GM23338 (cell line): ENCODE results near the gene HKDC1. TPM values are rescaled to one million over a fixed set of nuclear protein-coding genes. Genes with fewer than 3 reads are reported as not detected.

ENCODE experiments used
- ATAC-seq: fragments of 200-7000 bp; cut with Tn5 transposase; 3 replicates; pipeline ENCODE4 v1.9.1; 2020
- DNase-seq: peaks from one replicate; pipeline ENCODE4 v3.0.0-alpha.2; 2015; ENCODE audit warnings: low spot score
- H2AFZ ChIP-seq: fragments of 200-600 bp; sonication (generic); 2 replicates; pipeline ENCODE4 v1.8.0; 2016; ENCODE audit warnings: antibody characterized with exemption, mild to moderate bottlenecking, moderate library complexity
- H3F3A ChIP-seq: fragments of 200-600 bp; sonication (generic); replicated peaks from 2 replicates; pipeline ENCODE4 v1.8.0; 2017; ENCODE audit warnings: antibody characterized with exemption, mixed run types, low read depth
- H3K27ac ChIP-seq: fragments of 200-600 bp; sonication (generic); 2 replicates; pipeline ENCODE4 v1.6.1; 2016; ENCODE audit warnings: low read depth
- H3K27me3 ChIP-seq: fragments of 200-600 bp; sonication (generic); 2 replicates; pipeline ENCODE4 v1.8.0; 2016; ENCODE audit warnings: mild to moderate bottlenecking, mixed run types, moderate library complexity; ENCODE audit not compliant: insufficient read depth
- H3K36me3 ChIP-seq: fragments of 200-600 bp; sonication (generic); 2 replicates; pipeline ENCODE4 v1.8.0; 2016; ENCODE audit warnings: mild to moderate bottlenecking; ENCODE audit not compliant: insufficient read depth
- H3K4me1 ChIP-seq: fragments of 200-600 bp; sonication (generic); 2 replicates; pipeline ENCODE4 v1.8.0; 2016; ENCODE audit warnings: mild to moderate bottlenecking, moderate library complexity; ENCODE audit not compliant: insufficient read depth
- H3K4me2 ChIP-seq: fragments of 200-600 bp; sonication (generic); 2 replicates; pipeline ENCODE4 v1.7.1; 2017; ENCODE audit warnings: mixed run types
- H3K4me3 ChIP-seq: fragments of 200-600 bp; sonication (generic); 2 replicates; pipeline ENCODE4 v1.6.1; 2016; ENCODE audit warnings: mixed run types
- H3K79me2 ChIP-seq: fragments of 200-600 bp; sonication (generic); replicated peaks from 2 replicates; pipeline ENCODE4 v1.8.0; 2017; ENCODE audit warnings: mild to moderate bottlenecking; ENCODE audit not compliant: insufficient read depth
- H3K9me2 ChIP-seq: fragments of 200-600 bp; sonication (generic); 2 replicates; pipeline ENCODE4 v1.8.0; 2017; ENCODE audit not compliant: insufficient read depth
- H4K20me1 ChIP-seq: fragments of 200-600 bp; sonication (generic); replicated peaks from 2 replicates; pipeline ENCODE4 v1.8.0; 2017; ENCODE audit warnings: mild to moderate bottlenecking; ENCODE audit not compliant: insufficient read depth
- H3K27ac Mint-ChIP-seq: 2 replicates; pipeline ENCODE4 v1.8.0; 2020; ENCODE audit warnings: inconsistent platforms, mild to moderate bottlenecking, moderate library complexity, mixed read lengths
- H3K27me3 Mint-ChIP-seq: 3 replicates; pipeline ENCODE4 v1.8.0; 2022; ENCODE audit warnings: low read depth, mild to moderate bottlenecking, moderate library complexity, mixed read lengths, inconsistent platforms; ENCODE audit not compliant: insufficient read depth, poor library complexity
- H3K36me3 Mint-ChIP-seq: 3 replicates; pipeline ENCODE4 v1.8.0; 2021; ENCODE audit warnings: low read depth, mild to moderate bottlenecking, inconsistent platforms, moderate library complexity, mixed read lengths
- H3K4me1 Mint-ChIP-seq: 3 replicates; pipeline ENCODE4 v1.8.0; 2020; ENCODE audit warnings: mild to moderate bottlenecking, inconsistent platforms, mixed read lengths
- H3K4me3 Mint-ChIP-seq: 3 replicates; pipeline ENCODE4 v1.8.0; 2021; ENCODE audit warnings: moderate library complexity, mild to moderate bottlenecking, inconsistent platforms, mixed read lengths
- H3K9me3 Mint-ChIP-seq: 3 replicates; pipeline ENCODE4 v1.8.0; 2020; ENCODE audit warnings: moderate library complexity, mild to moderate bottlenecking, inconsistent platforms, mixed read lengths
- CREB1 ChIP-seq: fragments of 250-450 bp; sonication (Bioruptor Pico); IDR thresholded peaks from 2 replicates; pipeline ENCODE4 v1.5.0; 2020; ENCODE audit warnings: low read depth, mild to moderate bottlenecking, moderate library complexity
- CTCF ChIP-seq, 2 experiments: fragments of 200-600 bp in 1 of 2; sonication (generic) in 1 of 2; conservative IDR thresholded peaks; 2 replicates each; pipeline versions ENCODE4 v1.5.1 to v1.6.1; 2016 to 2017; ENCODE audit warnings: antibody characterized with exemption in 2 of 2, low read depth in 2 of 2, mild to moderate bottlenecking in 2 of 2, moderate library complexity in 1 of 2
- EZH2 ChIP-seq: fragments of 200-600 bp; sonication (generic); IDR thresholded peaks from one replicate; pipeline ENCODE4 v1.8.0; 2017; ENCODE audit warnings: antibody characterized with exemption, mild to moderate bottlenecking, low read depth; ENCODE audit not compliant: unreplicated experiment
- NANOG ChIP-seq: IDR thresholded peaks from 2 replicates; pipeline ENCODE4 v1.6.1; 2016; ENCODE audit warnings: antibody characterized with exemption, borderline replicate concordance
- STAT1 ChIP-seq: IDR thresholded peaks from one replicate; pipeline ENCODE4 v1.6.1; 2016; ENCODE audit warnings: antibody characterized with exemption; ENCODE audit not compliant: unreplicated experiment
- ZNF114 ChIP-seq: fragments of 250-450 bp; sonication (Bioruptor Pico); IDR thresholded peaks from 2 replicates; pipeline ENCODE4 v1.5.0; 2020; ENCODE audit warnings: mild to moderate bottlenecking, moderate library complexity
- ZNF331 ChIP-seq: fragments of 250-450 bp; sonication (Bioruptor Pico); IDR thresholded peaks from 2 replicates; pipeline ENCODE4 v1.5.0; 2020; ENCODE audit warnings: low read depth, mild to moderate bottlenecking, moderate library complexity
- ZNF462 ChIP-seq: fragments of 250-450 bp; sonication (Bioruptor Pico); IDR thresholded peaks from 2 replicates; pipeline ENCODE4 v1.5.0; 2020; ENCODE audit warnings: mild to moderate bottlenecking, moderate library complexity
- polyA plus RNA-seq: library from polyadenylated mRNA; unstranded; fragments of >200 nt; fragmentation: Nextera tagmentation; extraction: Ambion mirVana; gene quantifications from 2 replicates; pipeline ENCODE4 v1.2.1, GENCODE V29; 2016
- total RNA-seq: library from RNA; depleted of rRNA; stranded (reverse); fragments of >200 nt; shearing (Covaris generic); gene quantifications from 2 replicates; pipeline ENCODE4 v1.2.3, GENCODE V29; 2014
- TF ChIP-seq, protein P1 (sequence below): IDR thresholded peaks from 2 replicates; pipeline ENCODE4 v1.6.1; 2016; ENCODE audit warnings: antibody characterized with exemption

HKDC1 gene
- total and polyA plus RNA-seq, 2 experiments from 2014 or later: 0.03 TPM; not detected in 1

DNA sequence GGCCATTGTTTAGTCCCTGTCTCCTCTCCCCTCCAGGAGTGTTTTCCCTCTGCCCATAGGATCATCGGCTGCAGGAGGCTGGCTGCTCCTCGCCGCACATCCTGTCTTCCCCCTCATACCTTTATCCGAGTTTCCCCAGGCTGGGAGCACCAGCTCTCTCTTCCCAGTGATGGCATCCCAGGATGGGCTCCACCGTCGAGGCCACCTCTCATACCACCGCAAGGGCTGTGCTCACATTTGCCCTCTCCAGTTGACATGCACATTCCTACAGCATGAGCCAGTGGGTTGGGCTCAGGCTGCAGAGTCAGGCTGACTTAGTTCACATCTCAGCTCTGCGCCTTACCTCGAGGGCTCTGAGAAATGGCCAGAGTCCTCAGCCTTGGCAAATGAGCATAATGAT is 12.1 kb downstream of the HKDC1 start:
- H3K9me2 ChIP-seq: no peaks in the 10 kb centered on the region
- no peaks in the 10 kb centered on the region for H3K27me3 ChIP-seq
- Mint-ChIP-seq H3K4me3 (no peak overlapping the region), H3K4me1 (peaks cover 17% of the 10 kb centered on the region), H3K27ac (no peak overlapping the region), H3K27me3 (peaks cover 9% of the 10 kb centered on the region), H3K36me3 (no peaks in the 10 kb centered on the region), H3K9me3 (no peaks in the 10 kb centered on the region)
- no peaks in the 10 kb centered on the region for H3F3A ChIP-seq
- ATAC-seq (peak; percentile 73), DNase-seq (peak; percentile 34)
- TF ChIP-seq CREB1 (CRISPR knock-in tag) (no peak), EZH2 (no peak), CTCF (conservative IDR thresholded peaks at IDR 0.05; ENCODE audit: low read depth in 2 of 2) (no peak), ZNF331 (no peak), ZNF462 (CRISPR knock-in tag) (no peak), NANOG (no peak), ZNF114 (CRISPR knock-in tag) (no peak), STAT1 (no peak)
- TF ChIP-seq, protein P1, sequence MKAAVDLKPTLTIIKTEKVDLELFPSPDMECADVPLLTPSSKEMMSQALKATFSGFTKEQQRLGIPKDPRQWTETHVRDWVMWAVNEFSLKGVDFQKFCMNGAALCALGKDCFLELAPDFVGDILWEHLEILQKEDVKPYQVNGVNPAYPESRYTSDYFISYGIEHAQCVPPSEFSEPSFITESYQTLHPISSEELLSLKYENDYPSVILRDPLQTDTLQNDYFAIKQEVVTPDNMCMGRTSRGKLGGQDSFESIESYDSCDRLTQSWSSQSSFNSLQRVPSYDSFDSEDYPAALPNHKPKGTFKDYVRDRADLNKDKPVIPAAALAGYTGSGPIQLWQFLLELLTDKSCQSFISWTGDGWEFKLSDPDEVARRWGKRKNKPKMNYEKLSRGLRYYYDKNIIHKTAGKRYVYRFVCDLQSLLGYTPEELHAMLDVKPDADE: no peak
- H3K4me3 ChIP-seq: no peak overlapping the region
- no peaks in the 10 kb centered on the region for H3K79me2 ChIP-seq
- no peaks in the 10 kb centered on the region; the same call in 1 of the 2 replicates for H3K36me3 ChIP-seq
- H4K20me1 ChIP-seq: no peaks in the 10 kb centered on the region
- H3K27ac ChIP-seq: no peak overlapping the region
- H2AFZ ChIP-seq: peak overlapping the region; percentile 74; the same call in 1 of the 2 replicates
- no peak overlapping the region for H3K4me2 ChIP-seq
- H3K4me1 ChIP-seq: peaks cover 10% of the 10 kb centered on the region
